ENCODE results near the gene DDX4.
"Not testable (repeated sequence)": the region's sequence is repeated elsewhere in the genome, so short reads cannot be mapped to it uniquely, and the experiment has no call there.

Gene DDX4

DNA sequence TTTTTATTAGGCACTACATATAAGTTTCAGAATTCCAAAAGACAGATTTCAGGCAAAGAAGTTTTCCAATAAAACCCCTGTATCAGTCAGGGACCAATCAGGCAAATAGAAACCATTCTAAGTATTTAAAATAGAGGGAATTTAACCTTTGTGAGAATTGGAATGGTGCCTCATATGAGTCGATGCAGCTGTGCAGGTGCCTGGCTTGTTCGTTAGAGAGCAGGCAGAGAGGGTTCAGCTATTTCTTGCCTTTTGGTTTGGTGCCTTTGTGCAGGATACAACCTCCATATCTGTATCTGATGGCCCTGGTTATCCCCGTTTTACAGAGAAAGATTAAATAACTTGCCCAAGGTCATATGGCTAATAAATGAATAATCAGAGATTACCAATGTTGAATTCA is 6.0 kb upstream of the DDX4 start:
- no peak for DNase-seq

DNA sequence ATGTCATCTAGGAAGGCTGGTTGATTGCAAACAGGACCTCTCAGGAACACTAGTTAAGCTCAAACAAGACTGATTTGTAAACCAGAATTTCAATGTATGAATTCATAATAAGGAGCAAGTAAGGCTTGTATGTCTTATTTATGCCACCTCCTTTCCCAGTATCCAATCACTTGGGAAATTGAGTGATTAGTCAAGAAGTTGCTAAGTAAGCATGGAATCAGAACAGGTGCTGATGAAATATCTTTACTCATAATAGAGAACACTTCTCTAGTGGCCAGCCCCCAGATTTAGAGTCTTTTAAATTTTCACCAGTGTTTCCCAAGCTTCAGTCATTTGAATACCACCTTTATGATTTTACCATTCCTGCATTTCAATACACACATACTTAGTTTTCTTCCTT is 5.3 kb upstream of the DDX4 start:
- DNase-seq = no peak

DNA sequence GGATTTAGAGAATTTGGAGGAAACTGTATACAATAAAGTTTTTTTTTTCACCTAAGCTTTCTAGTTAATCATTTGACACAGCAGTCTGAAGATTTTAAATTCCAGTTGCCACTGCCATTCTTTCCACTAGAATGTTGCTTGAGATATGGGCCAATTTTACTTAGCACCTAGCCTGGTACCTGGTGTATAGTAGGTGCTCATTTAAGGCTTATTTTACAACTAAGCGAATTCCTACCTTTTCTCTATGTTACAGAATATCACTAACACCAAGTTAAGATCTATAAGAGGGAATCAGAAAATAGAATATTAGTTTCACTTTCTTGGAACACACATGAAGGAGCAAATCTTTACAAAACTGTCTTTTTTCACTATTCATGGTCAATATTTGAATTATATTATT is 3.2 kb upstream of the DDX4 start:
- DNase-seq = no peak

DNA sequence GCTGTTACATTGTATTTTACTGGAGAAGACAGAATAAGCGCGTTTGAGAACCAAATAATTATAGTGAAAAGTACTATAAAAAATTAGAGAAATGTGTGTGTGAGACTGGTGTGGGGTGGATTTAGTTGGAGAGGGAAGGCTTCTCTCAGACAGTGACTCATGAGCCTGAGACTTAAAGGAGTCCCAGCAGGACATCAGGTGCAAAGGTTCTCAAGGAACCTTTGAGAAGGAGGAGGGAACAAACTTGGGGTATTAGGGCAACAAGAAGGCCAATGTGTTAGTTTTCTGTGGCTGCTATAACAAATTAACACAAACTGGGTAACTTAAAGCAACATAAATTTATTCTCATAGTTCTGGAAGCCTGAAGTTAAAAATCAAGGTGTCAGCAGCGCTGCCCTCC is 4.9 kb downstream of the DDX4 start:
- no peak for DNase-seq

DNA sequence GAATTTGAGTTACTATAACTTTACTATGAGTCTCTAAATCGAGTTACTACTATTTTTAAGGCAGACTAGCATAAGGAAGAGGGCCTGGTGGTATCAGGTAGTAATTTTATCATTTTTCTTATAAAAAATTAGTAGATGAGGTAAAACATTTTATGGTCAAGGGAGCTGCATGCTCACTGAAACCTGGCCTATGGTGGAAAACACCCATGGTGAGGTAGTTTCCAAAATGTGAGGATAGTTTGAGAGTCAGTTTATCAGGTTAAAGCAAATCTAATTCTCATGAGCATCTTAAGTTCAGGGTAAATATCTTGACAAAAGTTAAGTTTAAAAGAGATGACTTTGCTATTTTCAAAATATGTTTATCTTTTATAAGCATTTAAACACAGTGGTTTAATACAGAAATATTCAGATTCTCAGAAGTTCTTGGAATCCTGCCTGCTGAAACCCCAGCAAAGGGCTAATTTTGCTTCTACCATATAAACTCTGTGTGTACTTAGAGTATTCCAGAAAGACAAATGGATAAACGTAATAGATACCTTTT is 10.0 kb downstream of the DDX4 start:
- no peak for DNase-seq

DNA sequence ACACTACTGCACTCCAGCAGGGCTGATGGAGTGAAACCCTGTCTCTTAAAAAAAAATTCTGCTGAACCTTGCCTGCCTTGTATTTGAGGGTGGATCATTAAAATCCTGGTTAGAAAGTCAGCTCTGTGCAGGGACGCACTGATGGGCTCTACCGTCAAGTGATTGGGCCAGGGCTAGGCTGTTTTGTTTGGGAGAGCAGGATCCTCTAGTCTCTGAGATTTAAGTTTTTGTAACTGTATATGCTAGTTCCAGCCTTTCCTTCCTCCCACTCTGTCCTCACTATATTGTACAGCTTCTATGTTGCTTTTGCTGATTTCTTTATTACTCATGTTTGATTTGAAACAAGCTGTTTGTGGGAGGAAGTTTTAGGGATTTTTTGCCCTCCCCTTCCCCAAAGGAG is 11.5 kb downstream of the DDX4 start:
- DNase-seq = no peak

DNA sequence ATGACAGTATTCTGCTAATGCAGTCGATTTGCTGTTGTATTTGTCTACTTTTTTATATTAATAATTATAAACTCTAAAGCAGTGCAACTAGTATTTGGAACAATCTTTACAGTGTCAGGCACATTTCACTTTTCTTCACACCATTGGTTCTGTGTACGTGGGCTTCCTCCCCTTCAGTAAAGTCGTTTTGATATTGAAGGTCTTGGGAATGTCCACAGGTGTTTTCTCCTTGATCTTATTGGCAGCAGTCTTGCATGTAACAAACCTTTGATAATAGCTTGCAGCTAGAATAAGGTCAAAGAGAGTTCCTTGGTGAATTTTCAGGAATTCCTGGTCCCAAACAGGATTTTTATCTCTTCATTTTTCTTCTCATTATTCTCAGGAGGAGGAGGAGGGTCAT is 12.2 kb downstream of the DDX4 start:
- no peak for DNase-seq

DNA sequence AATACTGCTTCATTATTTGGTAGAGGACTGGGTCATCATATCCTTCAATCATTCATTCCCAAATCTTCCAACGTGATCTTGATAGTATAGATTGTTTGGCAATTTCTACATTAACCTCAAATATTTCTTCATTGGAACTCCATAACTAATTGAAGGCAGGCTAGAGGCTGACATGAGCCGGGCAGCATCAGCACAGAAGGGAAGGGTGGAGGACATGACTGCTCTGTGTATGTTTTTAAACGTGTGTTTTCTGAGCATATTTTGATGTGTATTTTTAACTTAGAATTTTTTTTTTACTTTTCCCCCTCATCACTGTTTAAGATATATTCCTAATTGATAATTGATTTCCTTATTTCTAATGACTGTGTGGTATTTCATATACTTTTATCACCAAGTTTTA is 12.6 kb downstream of the DDX4 start:
- DNase-seq = no peak

DNA sequence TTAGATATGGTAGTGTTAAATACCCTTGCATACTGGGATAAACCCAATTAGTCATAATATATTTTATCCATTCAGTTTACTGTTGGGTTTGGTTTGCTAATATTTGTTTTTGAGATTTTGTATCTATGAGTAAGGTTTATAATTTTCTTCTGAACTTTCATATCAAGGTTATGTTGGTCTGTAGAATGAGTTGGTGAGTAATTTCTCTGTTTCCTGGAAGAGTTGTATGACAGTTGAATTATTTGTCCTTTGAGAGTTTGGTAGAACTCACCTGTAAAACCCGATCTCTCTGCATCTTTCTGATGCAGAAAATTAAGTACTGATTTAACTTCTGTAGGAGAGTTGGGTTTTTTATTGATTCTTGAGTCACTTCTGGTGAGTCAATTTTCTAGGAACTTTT is 20.4 kb downstream of the DDX4 start:
- DNase-seq = no peak

DNA sequence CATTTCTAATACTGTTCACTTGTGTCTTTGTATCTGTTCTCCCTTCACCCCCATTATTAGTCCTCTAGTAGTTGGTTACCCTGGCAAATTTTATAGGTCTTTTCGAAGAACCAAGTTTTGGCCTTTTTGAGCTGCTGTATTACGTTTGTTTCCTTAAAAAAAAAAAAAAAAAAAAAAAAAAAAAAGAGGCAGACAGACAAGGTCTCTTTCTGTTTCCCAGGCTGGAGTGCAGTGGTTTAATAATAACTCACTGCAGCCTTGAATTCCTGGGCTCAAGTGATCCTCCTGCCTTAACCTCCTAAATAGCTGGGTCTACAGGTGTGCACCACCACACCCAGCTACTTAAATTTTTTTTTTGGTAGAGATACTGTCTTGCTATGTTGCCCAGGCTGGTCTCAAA is 20.9 kb downstream of the DDX4 start:
- DNase-seq = no peak

DNA sequence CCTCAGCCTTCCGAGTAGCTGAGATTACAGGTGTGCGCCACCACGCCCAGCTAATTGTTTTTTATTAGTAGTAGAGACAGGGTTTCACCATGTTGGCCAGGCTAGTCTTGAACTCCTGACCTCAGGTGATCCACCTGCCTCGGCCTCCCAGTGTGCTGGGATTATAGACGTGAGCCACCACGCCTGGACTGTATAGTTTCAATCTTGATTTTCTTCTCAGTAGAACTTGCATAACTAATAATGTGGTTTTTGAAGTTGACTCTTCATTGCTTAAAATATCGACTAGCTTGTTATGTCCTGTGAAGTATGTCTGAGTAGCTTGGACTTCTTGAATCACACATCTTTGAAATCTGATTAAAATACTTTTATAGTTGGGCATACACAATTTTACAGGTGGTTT is 23.9 kb downstream of the DDX4 start:
- not testable (repeated sequence) for DNase-seq

DNA sequence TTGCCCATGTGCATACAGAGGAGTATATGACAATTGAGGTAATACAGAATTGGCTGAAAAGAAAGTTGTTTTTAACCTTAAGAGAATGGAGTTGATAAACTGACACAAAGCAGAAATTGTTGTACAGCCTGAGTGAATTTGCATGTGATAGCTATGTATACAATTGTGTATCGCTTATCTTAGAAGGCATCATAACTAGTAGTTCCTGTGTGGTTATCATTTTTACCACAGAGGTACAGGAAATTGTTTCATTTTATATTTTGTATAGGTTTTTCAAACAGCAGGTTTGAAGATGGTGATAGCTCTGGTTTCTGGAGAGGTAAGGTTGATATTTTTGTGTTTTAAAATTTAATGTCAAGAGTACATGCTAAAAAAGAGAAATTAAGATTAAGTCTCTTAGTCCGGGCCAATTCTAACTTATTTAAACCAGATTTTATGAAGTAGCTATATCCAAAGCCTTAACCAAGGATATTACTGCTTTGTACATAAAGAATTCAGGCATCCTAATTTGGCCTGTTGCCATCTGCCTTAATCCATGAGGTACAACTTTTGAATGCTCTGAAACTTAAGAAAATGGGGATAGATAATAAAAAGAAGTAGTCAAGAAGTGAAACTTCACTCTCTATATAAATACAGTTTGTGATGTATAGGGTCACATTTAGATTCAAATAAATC is 26.0 kb downstream of the DDX4 start:
- no peak for DNase-seq

DNA sequence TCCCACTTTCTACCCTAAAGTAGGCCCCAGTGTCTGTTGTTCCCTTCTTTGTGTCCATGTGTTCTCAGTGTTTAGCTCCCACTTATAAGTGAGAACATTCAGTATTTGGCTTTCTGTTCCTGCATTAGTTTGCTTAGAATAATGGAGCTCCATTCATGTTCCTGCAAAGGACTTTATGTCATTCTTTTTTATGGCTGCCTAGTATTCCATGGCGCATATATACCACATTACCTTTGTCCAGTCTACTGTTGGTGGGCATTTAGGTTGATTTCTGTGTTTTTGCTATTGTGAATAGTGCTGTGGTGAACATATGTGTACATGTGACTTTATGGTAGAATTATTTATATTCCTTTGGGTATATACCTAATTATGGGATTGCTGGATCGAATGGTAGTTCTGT is 30.4 kb downstream of the DDX4 start:
- no peak for DNase-seq

DNA sequence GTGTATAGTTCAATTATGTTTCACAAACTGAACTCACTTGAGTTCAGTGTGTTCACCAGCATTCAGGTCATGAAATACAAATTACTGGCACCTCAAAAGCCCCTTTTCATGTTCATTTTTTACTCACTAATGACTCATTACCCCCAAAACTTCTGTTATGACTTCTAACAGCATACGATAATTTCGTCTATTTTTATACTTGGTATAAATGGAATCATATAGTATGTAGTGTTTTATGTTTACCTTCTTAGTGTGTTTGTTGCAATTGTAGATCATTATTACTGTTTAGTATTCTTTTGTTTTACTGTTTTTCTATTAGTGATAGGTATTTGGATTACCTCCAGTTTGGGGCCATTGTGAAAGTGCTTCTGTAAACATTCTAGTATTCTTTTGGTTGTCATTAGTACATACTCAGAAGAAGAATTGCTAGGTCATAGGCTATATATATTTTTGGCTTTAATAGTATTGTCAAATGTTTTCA is 33.4 kb downstream of the DDX4 start:
- DNase-seq = no peak

DNA sequence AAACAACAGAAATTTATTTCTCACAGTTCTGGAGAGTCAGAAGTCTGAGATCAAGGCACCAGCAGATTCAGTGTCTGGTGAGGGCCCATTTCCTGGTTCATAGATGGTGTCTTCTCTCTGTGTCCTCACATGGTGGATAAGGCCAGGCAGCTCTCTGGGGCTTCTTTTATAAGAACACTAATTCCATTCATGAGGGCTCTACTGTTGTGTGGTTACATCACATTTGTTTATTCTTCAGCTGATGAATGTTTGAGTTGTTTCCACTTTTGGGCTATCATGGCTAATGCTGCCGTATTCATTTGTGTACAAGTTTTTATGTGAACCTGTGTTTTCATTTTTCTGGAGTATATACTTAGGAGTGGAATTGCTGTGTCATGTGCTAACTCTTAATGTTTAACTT is 35.2 kb downstream of the DDX4 start:
- no peak for DNase-seq

DNA sequence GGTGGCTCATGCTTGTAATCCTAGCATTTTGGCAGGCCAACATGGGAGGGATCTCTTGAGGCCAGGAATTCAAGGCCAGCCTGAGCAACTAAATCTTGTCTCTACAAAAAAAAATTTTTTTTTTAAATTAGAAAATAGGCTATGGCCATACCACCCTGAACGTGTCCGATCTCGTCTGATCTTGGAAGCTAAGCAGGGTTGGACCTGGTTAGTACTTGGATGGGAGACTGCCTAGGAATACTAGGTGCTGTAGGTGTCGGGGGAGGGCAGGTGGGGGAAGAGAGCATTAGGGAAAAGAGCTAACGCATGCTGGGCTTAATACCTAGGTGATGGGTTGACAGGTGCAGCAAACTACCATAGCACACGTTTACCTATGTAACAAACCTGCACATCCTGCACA is 39.5 kb downstream of the DDX4 start:
- no peak for DNase-seq

DNA sequence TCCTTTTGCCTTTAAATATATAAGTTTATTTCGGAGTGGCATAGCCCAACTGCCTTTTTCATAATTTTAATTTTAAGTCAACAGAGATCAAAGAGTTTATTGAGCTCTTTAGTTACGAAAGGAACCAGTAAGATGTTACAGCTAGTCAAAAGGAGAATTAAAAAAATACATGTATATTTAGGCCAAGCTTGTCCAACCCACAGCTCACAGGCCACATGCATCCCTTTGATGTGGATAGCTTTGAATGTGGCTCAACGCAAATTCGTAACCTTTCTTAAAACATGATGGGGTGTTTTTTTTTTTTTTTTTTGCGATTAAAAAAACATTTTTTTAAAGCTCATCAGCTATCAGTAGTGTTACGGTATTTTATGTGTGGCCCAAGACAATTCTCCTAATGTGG is 63.1 kb downstream of the DDX4 start:
- DNase-seq = no peak

DNA sequence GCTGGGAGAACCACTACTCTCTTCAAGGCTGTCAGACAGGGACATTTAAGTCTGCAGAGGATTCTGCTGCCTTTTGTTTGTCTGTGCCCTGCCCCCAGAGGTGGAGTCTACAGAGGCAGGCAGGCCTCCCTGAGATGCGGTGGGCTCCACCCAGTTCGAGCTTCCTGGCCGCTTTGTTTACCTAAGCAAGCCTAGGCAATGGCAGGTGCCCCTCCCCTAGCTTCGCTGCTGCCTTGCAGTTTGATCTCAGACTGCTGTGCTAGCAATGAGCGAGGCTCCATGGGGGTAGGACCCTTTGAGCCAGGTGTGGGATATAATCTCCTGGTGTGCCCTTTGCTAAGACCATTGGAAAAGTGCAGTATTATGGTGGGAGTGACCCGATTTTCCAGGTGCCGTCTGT is 71.0 kb downstream of the DDX4 start:
- not testable (repeated sequence) for DNase-seq

DNA sequence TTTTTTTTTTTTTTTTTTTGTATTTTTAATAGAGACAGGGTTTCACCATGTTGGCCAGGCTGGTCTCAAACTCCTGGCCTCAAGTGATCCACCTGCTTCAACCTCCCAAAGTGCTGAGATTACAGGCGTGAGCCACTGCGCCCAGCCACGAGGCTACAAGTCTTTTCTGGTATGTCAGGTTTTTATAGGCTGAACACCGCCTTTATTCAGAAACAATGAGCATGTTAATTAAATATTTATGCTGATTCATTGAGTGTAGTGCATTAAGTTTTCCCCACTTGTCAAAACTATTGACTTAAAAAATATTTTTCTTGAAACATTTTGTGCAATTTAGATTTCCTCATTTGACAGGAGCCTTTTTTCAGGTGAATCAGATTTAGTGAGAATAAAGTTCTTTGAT is 78.1 kb downstream of the DDX4 start:
- DNase-seq = not testable (repeated sequence)

DNA sequence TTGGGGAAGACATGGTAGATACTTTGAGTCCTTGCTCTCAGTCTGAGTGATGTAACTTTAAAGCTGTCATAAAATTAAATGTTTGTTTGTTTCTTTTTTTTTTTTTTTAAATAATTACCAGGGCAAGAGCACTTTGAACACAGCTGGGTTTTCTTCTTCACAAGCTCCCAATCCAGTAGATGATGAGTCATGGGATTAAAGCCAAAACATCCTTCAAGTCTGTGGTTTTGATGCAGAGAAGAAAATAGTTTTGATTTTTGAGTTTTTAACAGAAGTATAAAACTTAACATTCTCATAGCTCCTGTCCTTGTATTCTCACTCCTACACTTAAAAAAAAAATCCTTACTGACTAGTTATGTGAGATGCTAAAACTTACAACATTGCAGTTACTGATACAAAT is 78.5 kb downstream of the DDX4 start:
- no peak for DNase-seq

DNA sequence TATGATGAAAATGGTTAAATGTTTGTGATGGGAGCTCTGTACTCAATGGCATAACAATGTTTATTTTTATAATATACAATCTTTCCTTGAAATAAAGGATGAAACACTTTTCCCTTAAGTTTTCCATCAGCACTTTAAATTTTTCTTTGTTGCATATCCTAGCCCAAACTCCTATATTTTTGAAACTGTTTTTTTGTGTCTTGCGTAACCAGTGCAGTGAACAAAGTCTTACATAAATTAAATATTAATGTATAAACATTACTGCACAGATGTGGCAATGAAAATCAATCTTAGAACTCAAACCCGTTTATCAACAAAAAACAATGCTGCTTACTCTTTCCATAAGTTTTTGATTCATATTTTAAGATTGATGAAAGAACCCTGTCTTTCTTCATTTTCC is 79.2 kb downstream of the DDX4 start:
- no peak for DNase-seq

DNA sequence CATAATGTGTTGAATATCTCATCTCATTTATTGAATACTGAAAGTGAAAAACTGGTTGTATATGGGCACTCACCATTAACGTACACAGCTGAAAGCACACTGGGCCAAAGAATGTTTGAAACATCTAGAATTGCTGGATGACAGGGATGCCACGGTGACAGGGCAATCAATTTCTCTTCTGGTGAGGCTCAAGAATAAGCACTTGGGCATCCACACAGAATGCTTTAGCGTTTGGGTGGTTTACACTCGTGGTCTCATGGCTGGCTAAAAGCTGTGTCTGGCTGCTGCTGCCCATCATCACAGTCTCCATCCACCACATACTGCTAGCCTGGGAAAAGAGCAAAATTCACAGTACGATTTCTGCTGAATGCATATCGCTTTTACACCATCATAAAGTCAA is 82.6 kb downstream of the DDX4 start:
- no peak for DNase-seq

DNA sequence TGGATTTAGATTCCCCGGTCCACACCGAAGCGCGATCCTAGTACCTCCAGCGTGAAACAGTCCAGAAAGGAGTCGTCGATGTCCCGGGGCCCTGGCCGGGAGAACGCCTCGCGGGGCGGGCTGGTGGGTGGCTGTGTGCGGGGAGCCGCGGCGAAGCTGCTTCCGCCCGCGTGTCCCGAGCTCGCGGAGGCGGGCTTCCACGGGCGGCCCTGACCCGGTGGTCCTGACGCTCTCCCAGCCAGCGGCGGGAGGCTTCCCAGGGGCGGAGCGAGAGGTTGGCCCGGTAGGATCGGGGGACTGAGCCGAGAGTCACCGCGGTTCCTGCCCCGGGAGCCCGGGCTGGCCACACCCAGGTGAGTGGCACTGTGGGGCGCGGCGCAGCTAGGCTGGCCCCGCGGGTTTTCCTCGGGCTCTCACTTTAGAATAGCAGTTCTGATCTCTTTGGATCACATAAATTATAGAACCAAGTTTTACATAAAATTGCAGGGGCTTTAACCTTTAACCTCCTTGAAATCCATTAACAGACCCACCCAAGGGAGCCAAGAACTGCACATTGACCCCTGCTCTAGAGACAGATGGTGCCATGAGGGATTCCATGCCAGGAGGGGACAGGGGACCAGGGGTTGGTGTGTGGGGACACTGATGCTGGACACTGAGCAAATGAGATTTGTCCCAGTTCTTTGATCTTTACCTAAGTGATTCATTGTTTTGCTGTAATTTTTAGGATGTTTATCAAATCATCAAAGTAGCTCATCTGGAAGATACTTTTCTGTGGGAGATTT is 84.1 kb downstream of the DDX4 start:
- DNase-seq = no peak

DNA sequence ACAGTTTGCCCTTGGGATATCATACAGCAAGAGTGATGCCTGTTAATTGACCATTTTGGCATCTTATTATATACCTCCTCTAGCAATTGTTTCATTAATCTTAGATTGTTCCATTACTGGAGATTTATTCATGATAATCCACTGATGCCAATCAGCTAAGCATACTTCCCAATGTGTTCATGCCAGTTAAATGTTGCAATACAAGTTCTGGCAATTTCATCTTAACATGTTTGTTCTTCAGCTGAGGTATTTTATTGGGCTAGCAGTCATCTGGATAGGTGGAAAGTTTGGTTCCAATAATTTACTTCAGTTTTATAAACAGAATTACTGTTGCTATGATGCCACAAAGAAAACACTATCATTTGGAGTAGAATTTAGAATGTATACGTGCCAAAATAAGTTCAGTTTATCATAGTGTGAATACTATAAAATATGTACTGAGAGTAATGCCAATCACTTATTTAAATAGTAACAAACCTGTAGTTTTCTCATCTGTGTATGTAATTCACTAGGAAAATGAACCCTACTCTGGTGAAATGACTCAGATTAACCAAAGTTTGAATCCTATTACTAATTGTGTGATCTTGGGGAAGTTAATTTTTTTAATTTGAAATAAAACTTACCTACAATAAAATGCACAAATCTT is 85.4 kb downstream of the DDX4 start:
- DNase-seq = no peak
